NCI-H2029 treated with DMSO at 0.1 percent for 48 hours (cell line): ENCODE measurements around the gene NUP210.
"Not testable (repeated sequence)": the region's sequence is repeated elsewhere in the genome, so short reads cannot be mapped to it uniquely, and the experiment has no call there.

Experiments used
- DNase-seq: peaks from one replicate; lab custom pipeline; 2025; lab: John Stamatoyannopoulos, UW

Gene NUP210

DNA sequence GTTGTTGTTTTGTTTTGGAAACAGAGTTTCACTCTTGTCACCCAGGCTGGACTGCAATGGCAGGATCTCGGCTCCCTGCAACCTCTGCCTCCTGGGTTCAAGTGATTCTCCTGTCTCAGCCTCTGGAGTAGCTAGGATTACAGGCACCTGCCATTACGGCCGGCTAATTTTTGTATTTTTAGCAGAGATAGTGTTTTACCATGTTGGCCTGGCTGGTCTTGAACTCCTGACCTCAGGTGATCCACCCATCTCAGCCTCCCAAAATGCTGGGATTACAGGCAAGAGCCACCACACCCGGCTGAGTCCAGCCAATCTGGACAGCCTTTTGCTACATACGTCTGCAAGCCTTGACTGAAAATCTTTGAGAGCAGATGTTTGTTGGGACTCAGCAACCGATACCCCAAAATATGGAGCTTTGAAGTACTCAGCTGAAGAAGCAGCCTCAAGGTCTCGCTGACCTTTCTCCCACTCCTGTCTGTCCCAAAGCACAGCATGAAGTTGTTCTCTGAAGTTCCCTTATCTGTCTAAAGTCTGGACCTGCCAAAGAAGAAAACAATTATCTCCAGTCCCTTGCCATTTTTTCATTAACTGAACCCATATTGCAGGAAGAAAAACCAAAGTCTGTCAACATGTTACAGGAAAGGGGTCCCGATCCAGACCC, 9.6 kb upstream of the NUP210 start:
- no peak for DNase-seq

DNA sequence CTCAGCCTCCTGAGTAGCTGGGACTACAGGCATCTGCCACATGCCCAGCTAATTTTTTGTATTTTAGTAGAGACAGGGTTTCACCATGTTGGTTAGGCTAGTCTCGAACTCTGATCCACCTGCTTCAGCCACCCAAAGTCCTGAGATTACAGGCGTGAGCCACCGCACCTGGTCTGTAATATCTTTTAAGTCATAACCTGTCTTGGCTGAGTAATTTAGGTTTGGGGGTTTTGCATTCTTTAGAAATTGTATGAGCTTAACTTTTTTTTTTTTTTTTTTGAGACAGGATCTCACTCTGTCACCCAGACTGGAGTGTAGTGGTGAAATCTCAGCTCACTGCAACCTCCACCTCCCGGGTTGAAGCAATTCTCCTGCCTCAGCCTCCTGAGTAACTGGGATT, 8.6 kb upstream of the NUP210 start:
- not testable (repeated sequence) for DNase-seq

DNA sequence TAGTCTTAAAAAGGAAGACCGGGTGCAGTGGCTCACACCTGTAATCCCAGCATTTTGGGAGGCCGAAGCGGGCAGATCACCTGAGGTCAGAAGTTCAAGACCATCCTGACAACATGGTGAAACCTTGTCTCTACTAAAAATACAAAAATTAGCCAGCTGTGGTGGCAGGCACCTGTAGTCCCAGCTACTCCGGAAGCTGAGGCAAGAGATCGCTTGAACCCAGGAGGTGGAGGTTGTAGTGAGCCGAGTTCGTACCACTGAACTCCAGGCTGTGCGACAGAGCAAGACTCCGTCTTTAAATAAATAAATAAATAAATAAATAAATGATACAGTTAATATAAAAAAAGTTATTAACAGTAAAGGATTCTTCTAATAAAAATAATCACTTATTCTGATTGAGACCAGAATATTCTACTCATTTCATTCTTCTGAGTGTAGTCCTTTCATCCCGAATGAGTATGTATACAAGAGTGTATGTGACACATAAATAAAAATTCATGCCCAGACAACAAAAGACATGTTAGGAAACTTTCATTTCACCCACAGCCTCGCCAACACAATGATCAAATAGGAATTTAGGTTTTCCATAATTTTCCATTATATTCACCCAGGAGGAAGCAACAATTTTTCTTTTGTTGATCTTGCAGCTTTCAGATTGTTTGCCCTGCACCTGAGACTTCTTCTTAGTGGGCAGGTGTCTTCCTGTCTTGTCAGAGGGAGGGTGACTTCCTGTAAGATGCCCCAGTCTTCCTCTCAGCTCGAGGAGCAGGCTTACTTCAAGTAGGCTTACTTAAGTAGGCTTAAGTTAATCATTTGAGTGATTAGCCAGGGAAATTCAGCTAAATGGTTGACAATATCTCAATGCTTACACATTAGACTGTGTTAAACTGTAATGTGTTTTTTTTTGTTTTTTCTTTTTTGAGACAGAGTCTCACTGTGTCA, 7.8 kb upstream of the NUP210 start:
- no peak for DNase-seq

DNA sequence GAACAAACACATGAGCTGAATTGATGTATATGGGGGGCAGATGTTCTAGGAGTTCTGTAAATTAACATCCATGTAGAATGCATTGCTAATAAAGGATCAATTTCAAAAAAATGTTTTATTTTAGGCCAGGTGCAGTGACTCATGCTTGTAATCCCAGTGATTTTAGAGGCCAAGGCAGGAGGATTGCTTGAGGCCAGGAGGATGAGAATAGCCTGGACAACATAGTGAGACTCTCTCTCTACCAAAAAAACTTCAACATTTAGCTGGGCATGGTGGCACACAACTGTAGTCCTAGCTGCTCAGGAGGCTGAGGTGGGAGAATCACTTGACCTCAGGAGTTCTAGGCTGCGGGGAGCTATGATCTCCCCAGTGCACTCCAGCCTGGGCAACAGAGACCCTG, 6.5 kb upstream of the NUP210 start:
- no peak for DNase-seq

DNA sequence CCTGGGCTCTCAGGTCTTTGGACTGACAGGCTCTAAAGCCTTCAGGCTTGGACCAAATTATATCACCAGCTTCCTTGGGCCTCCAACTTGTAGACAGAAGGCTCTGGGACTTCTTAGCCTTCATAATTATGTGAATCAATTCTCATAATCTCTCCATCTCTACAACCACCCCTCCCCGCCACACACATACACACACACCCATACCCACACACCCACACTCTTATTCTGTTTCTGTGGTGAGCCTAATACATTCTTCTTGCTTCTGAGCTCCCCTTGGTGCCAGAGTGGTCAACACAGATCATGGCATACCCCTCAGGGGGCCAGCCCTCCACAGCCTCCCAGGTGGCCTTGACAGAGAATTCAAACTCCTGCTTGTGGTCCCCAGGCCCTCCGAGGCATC, 5.6 kb upstream of the NUP210 start:
- no peak for DNase-seq

DNA sequence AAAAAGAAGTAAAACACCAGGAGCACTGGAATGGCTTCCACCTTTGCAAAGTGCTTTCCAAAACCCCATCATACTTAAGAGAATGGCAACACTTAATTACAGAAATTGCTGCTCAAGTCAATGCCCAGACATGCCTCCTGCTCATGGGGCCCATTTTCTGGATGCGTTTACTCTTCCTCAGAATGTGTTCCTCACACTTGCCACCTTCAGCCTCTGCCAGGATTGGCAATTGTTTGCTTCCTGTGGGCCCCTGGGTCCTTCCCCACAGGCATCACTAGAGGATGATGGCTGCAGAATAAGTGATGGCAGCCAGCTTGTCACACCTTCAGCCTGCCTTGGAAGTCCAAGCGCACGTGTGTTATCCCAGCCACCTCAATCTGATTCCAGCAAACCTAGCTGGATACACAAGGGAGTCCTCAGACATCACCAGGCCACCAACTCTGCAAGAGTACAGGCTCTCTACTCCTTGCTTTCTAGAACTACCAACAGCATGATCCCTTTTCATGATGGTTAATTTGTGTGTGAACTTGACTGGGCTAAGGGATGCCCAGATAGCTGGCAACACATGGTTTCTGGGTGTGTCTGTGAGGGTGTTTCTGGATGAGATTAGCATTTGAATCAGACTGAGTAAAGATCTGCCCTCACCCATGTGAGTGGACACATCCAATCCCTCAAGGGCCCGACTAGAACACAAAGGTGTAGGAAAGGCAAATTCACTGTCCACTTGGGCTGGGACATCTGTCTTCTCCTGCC, 4.9 kb upstream of the NUP210 start:
- no peak for DNase-seq

DNA sequence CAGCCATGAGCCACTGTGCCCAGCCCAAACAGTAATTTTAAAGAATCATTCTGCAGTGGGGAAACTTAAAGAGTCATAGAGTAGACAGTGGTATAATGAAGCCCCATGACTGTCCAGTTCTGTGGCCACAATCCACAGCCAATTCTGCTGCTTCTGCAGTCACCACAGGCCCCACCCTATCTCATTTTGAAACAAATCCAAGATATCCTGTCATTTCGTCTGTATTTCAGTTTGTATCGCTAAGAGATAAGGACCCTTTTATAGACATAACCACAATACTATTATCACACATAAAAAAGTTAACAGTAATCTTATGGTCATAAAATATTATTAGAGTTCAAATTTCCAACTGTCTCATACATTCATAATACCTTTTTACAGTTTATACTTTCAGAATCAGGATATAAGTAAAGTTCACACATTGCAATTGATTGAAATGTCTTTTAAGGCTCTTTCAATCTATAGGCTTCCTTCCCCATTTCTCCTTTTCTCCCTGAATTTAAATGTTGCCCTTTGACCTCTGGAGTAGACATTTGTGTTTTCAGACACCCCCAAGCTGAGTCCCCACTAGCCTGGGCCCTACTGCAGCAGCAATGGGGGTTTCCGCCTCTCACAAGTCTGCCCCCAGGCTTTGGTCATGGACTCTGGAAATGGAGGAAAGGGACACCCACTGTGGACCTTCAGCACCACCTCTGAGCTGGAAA, 4.2 kb upstream of the NUP210 start:
- no peak for DNase-seq

DNA sequence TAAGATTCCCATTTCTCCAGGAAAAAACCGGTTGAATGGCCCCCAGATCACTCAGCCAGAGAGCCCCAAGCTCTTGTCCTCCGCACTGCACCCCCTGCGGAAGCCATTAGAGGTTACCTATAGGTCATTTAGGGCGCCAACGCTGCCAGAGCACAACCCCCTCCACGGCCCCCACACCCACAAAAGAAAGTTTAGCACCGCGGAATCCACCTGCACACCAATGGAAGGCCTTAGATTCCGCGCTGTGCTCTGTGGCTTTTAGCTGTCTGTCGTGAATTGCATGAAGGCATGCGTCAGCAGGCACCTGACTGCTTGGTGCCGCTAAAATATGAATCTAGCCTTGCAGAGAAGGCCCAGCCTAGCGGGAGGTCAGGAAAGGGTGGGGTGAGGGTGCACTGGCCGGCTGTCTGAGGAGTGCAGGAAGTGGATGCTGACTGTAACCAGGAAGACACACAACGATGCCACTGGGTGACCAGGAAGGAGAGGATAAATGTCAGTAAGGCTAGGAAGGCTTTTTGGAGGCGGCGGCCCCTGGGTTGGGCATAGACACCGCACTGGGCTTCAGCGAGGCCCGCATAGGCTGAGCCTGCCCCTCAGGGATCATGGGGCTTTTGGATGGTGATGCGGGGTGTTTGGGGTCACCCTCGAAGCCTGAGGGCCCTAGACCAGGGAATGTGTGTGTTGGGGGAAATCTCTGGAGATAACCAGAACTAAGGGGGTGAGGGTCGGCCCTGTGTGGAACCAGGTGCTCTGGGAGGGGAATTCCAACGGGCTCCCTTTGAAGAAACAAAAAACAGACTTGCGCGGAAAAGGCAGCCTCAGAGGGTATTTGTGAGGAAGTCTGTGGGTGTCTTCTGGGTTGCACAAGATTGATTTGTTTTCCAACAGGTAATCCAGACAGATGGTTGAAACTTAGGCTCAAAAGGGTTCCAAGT, 976 bp upstream of the NUP210 start:
- peak; percentile 14 for DNase-seq

DNA sequence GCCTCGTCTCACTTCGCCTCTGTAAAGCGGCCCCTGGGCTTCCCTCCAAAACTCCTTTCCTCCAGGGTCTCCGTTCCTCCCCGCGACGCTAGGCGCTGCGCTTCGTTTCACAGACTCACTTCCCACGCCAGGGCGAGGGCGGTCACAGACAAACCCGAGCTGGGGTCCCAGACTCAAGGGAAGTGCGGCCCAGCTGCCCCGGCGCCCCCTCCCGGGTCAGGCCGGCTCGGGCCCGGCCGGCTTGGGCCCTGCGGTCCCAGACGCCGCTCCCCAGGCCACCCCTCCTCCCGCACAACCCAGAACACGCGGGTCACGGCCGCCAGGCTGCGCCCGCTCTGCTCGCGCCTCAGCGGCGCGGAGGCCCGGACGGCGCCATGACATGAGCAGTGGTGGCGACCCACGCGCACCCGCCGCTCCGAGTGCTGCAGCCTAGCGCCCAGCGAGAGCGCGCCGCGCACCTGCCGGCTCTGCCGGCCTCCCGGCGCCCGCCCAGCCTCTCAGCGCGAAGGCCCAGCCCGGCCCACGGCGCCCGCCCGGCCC, 547 bp downstream of the NUP210 start:
- DNase-seq: no peak

DNA sequence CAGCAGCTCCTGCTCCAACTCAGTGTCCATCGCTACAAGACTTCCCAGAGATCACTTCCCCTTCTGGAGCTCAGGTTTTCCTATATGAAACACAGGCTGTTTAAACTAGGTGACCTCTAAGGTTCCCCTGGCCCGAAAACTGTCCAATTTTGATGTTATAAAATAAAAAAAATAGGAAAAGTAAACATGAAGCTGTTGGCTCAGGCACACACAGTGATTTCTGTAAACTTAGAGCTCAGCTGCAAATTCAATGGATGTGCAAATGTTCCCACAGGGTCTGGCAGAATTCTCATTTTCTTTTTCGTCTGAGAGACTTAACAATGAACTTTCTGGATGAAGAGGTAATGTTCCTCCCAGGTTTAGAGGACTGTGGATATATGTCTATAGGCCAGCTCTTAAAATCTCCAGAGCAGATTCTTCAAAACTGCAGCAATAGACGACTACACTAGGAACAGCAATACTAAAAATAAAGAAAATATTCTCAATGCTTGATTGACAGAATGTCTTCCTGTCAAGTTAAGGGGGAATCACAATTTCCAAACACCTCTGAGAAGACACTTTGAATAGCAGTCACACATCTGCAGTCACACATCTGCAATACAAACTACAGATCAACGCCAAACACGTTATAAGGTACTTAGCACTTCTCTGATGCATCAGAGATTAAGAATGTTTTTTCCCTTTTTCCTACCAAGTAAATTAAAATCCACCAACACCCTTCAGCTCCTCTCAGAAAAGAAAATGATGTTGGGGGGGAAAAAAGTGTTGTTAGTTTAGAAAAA, 2.8 kb downstream of the NUP210 start:
- no peak for DNase-seq

DNA sequence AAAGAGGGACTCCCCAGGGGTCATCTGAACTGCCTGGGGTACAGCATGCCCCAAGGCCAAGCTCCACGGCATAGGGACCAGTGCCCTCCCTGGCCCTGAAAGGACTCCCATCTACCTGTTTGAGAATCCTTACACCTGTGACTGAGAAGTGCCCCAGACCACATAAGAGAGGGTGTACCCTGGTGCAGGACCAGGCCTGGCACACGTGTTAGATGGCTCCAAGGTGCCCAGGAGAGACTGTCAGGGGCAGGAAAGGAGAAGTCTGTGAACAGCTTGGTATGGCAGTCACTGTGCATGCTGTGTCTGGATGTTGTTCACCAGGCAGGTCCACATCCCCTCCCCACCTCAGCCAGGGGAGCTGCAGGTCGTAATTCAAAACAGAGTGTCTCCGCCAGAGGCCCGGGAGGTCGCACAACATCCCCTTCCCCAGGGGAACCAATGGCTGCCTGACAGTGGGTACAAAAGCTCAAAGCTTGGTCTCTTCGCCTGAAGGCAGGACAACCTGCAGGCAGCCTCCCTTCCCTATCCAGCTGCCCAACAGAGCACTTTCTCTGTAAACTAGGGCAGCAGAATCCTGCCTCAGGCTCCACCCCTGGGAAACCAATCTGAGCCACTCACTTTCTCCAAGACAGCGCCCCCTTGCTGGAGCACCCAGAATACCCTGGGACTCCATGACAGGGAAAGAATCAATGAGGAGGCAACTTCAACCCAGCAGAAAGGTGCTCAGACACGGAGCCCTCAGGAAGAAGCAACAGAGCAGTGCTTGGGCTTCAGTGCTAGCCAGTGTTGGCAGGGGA, 3.9 kb downstream of the NUP210 start:
- no peak for DNase-seq

DNA sequence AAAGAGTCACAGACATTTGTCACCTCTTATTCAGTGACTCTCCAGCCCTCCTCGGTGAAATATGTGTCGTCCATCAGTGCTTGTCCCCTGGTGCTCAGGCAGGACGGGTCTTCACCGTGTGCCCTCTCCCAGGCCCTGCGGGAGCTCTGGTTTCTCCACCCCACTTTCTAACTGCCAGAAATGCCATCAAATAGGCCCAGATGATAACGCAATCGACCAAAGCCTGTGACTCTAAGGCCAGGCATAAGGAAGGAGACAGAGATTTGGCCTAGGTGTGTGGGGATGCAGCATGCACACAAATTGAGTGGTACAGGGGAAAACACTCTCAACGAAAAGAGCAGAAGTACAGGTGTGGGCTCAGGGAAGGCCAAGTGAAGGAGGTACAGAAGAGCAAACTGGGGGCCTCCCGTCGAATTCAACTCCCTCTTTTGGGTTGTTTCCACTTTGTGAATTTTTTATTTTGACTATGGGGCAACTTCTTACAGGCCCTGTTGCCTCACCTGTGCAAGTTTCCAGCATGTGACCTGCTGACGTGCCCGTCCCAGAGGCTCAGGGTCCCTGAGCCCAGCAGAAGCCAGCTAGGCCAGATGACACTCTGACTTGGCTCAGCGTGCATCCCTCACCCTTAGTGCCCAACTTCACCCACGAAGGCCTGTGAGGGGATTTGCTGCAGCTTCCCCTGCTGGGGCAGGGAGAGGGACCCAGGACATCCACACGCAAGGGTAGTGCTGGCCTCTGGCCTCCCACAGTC, 4.7 kb downstream of the NUP210 start:
- DNase-seq: no peak

DNA sequence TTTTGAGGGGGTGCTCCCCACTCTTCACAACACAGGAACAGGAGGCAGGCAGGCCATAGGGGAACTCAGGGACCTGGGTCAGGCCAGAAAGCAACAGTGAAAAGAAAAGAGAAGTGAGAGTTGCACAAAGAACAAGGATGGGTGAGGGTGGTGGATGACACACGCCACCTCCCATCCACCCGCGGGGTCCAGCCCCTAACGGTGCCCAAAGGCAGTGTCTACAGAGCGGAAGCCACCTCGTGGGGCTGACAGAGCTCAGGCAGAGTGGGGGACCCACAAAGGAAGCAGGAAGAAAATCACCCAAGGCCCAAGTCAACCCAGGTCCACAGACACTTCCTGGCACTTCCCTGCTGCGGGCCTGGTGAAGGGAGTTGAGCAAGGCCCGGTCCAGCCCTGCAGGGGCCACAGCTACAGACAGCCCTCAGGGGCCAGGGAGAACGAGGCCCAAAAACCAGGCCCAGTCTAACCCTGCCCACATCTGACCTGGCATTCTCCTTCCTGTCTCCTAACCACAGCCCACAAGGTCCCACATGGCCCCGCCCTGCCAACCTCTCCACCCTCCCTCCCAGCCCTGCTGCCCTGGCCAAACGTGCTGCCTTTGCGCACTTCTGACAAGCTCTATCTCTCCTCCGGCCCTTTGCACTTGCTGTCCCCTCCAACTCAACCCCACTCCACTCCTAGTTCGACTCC, 5.9 kb downstream of the NUP210 start:
- no peak for DNase-seq

DNA sequence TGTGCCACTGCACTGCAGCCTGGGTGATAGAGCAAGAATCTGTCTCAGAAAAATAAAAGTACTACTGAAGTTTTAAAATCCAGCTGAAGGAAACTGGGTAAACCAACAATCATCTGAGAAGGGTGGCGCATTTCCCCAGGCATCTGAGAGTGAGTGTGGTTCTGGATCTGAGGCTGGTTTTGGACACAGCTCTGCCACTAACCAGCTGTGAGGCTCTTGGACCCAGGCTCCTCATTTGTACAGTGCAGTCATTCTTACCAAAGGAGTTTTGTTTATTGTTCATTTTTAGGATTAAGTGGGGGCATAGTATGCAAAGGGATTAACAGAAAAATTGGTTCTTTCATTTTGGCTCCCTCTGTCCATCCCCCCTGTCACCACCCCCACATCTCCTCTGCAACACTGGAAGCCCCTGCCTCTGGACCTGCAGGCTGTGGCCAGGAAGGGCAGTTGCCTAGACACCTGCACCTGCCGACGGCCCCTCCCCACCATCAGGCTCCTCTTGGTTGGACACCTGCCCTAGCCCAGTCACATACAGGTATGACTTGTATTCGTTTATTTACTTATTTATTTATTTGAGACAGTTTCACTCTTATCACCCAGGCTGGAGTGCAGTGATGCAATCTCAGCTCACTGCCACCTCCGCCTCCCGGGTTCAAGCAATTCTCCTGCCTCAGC, 8.8 kb downstream of the NUP210 start:
- DNase-seq: peak; percentile 64

DNA sequence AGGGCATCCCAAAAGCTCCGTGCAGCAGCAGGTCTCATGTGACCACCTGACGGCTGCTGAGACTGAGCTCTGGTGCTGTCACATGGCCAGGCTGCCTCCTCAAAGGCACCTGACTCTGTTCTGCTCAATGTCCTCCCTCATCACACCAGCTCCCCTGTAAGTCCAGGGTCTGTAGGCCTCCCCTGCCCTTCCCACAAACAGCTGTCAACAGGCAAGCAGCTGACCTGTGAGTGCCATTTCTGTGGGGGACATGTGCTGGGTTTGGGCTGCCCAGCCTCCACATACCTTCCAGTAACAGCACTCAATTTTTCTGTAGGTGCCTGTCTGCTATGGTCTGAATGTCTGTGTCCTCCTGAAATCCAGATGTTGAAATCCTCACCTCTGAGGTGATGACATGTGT, 11.2 kb downstream of the NUP210 start:
- DNase-seq: no peak

DNA sequence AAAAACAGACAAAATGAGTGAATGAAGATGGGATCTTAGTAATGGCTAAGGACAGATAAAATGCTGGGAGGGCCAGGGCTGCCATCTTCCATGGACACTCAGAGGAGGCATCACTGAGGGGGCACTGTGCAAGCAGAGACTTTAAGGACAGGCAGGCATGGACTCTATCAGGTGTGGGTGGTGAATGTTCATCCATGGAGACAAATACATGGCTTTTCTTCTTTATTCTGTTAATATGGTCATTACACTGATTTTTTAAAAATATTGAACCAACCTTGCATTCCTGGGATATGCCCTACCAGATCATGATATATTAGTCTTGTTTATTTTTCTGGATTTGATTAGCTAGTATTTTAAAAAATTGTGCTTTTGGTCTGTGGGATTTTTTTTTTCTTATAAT, 12.2 kb downstream of the NUP210 start:
- no peak for DNase-seq

DNA sequence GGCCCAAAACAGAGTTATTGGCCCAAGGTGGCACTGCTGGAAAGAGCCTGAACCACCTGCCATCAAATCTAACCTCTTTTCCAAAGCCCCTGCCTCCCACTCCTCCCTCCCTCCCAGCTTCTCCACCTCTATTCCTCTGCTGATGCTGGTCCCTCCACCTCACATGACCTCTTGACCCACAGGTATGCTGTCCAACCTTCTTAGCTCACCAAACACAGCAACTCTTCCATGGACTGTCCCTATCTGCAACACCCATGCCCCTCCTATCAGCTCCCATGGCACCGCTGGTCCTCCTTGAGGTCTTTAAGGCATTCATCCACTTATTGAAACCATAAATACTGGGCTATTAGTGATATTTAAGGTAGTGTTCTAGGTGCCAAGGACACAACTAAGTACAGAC, 12.6 kb downstream of the NUP210 start:
- DNase-seq: no peak
